Type B pancreatic cell (in vitro differentiated cells): Measurements from ENCODE around the gene FAM181A. TPM values are rescaled to one million over a fixed set of nuclear protein-coding genes. Genes with fewer than 3 reads are reported as not detected.

ENCODE experiments used
- DNase-seq: peaks from one replicate; pipeline ENCODE4 v3.0.0; 2021; ENCODE audit warnings: mixed read lengths; ENCODE audit not compliant: unreplicated experiment; ENCODE audit errors: extremely low spot score
- H3K27ac Mint-ChIP-seq: 2 replicates; pipeline ENCODE4 v1.8.0; 2021; ENCODE audit warnings: mild to moderate bottlenecking, mixed read lengths
- H3K27me3 Mint-ChIP-seq: 2 replicates; pipeline ENCODE4 v1.8.0; 2021; ENCODE audit warnings: mixed read lengths
- H3K36me3 Mint-ChIP-seq: 2 replicates; pipeline ENCODE4 v1.8.0; 2021; ENCODE audit warnings: mixed read lengths
- H3K4me1 Mint-ChIP-seq: one replicate; pipeline ENCODE4 v1.8.0; 2021; ENCODE audit warnings: mixed read lengths; ENCODE audit not compliant: unreplicated experiment
- H3K4me3 Mint-ChIP-seq: 2 replicates; pipeline ENCODE4 v1.8.0; 2021; ENCODE audit warnings: mild to moderate bottlenecking, mixed read lengths
- H3K9me3 Mint-ChIP-seq: 2 replicates; pipeline ENCODE4 v1.8.0; 2021; ENCODE audit warnings: mixed read lengths
- total RNA-seq: library from RNA; stranded (reverse); gene quantifications from 2 replicates; pipeline ENCODE4 v1.2.1, GENCODE V29; 2021; ENCODE audit warnings: low replicate concordance
- TF ChIP-seq, protein P1 (sequence below): fragments of 200-600 bp; sonication (generic); conservative IDR thresholded peaks from 2 replicates; pipeline ENCODE4 v1.5.0; 2021; ENCODE audit warnings: antibody characterized with exemption, mild to moderate bottlenecking

FAM181A gene
- total RNA-seq, 1 donor from 2014 or later = 1.2 TPM

DNA sequence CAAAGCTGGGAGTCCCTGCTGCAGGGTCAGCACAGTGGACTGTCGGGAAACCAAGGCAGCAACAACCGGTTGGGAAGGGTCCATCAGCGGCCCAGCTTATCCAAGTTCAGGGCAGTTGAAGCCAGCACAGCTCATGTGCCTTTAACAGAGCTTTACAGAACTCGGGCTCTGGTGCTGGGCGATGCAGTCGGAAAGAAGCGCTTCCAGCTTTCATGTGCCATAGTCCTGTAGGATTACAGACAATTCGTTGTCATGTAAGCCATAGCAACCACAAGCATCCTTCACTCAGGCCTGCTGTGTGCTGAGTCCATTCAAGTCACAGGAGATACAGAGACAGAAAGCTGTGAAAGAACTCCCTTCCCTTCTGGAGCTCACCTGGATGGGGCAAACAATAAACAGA lies 3.5 kb upstream of the FAM181A start:
- Mint-ChIP-seq H3K4me3 (no peak overlapping the region), H3K27ac (no peak overlapping the region), H3K4me1 (no peaks in the 10 kb centered on the region), H3K27me3 (peaks cover 4% of the 10 kb centered on the region), H3K36me3 (no peaks in the 10 kb centered on the region), H3K9me3 (no peaks in the 10 kb centered on the region)
- DNase-seq = no peak
- TF ChIP-seq, protein P1, sequence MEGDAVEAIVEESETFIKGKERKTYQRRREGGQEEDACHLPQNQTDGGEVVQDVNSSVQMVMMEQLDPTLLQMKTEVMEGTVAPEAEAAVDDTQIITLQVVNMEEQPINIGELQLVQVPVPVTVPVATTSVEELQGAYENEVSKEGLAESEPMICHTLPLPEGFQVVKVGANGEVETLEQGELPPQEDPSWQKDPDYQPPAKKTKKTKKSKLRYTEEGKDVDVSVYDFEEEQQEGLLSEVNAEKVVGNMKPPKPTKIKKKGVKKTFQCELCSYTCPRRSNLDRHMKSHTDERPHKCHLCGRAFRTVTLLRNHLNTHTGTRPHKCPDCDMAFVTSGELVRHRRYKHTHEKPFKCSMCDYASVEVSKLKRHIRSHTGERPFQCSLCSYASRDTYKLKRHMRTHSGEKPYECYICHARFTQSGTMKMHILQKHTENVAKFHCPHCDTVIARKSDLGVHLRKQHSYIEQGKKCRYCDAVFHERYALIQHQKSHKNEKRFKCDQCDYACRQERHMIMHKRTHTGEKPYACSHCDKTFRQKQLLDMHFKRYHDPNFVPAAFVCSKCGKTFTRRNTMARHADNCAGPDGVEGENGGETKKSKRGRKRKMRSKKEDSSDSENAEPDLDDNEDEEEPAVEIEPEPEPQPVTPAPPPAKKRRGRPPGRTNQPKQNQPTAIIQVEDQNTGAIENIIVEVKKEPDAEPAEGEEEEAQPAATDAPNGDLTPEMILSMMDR = no peak

DNA sequence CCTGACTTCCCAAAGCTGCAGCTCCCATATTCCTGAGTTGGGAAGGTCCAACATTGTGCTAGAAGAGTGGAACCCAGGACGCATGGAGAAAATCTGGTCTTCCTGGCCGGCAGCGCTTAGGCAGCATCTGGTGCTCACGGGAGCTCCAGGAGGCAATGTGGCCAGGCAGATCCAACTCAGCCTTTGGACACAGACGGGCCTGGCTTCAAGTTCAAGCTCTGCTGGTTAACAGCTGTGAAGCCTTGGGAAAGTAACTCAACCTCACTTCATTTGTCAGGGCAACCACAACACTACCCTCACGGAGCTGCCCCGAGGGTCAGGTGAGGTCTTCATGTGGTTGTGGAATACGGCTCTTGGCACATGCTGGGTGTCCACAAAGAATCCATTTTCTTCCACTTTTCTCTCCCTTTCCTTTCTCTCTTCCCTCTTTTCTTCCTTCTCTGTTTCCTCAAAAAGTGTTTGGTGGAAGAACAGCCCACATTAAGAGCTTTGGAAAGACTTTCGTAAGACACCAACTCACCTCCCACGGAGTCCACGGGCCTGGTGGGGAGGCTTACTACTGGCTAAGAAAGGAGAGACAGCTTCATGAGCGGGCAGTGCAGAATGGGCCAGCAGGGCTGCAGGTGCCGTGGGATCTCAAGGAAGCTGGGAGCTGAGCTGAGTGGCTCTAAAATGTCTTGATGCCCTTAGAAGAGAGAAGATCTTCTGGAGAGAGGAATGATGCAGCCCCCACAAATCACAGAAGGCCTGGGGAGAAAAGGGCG lies 2.4 kb upstream of the FAM181A start:
- TF ChIP-seq, protein P1 = no peak
- no peak overlapping the region for H3K4me3 Mint-ChIP-seq

DNA sequence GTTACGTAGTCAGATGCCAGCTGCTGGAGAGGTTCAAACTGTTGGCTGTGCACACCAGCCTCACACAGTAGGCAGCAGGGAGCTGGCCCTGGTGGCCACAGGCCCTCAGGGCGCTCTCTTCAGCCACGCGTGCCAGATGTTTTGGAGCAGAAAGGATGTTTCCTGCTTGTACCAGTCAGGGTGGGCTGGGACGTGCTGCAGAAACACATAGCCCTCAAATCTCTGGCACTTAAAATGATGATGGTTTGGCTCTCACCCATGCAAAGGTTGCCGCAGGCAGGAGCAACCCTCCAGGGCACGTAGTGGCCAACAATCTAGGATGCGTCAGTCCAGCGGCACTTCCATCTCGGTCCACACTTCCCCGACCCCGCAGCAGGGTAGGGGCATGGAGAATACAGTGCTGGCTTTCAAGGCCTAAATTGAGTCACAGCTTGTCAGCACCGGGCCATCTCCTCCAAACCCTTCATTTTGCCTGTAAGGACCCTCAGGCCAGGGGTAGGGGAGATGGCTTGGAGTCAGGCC lies 1.7 kb upstream of the FAM181A start:
- DNase-seq = no peak
- TF ChIP-seq, protein P1 = no peak
- Mint-ChIP-seq H3K36me3 (no peaks in the 10 kb centered on the region), H3K4me3 (no peak overlapping the region), H3K4me1 (peaks cover 6% of the 10 kb centered on the region), H3K27ac (no peak overlapping the region), H3K9me3 (no peaks in the 10 kb centered on the region), H3K27me3 (peaks cover 4% of the 10 kb centered on the region)

More for the DNA sequence above, 2.4 kb upstream of the FAM181A start:
- H3K27ac Mint-ChIP-seq = no peak overlapping the region
- H3K4me1 Mint-ChIP-seq = peaks cover 6% of the 10 kb centered on the region
- H3K27me3 Mint-ChIP-seq = peaks cover 4% of the 10 kb centered on the region
- no peaks in the 10 kb centered on the region for H3K9me3 Mint-ChIP-seq
- no peaks in the 10 kb centered on the region for H3K36me3 Mint-ChIP-seq
- DNase-seq = no peak

DNA sequence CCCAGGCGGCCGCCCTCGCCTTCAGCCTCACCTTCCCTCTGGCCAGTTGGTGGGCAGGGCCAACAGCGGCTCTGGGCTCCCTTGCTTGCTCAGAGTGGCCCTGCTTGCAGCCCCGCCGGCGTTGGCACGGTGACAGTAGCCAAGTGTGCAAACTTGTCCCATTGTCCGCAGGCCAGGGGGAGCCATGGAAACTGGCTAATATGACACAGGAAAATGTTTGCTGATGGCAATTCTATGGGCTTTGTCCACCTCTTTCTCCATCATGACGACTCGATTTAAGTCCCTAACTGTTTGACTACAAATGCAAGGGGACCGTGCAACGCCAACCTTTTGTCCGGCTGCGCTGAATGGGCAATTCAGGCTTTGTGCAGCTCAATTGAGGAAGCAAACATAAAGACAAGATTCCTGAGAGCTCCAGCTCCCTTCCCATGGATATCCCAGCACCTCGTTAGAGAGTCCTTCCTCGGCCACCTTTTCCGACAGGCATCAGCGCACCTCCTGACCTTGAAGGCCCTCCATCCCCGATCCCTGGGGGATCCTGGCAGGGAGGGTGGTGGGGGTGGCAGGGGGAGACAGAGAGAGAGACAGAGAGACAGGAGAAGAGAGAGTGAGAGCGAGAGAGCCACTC lies 785 bp upstream of the FAM181A start:
- Mint-ChIP-seq H3K27ac (peak overlapping the region; percentile 70), H3K27me3 (peaks cover 4% of the 10 kb centered on the region), H3K4me3 (peak overlapping the region; percentile 69), H3K36me3 (no peaks in the 10 kb centered on the region), H3K9me3 (no peaks in the 10 kb centered on the region), H3K4me1 (peaks cover 6% of the 10 kb centered on the region)
- TF ChIP-seq, protein P1 = no peak
- DNase-seq = no peak

DNA sequence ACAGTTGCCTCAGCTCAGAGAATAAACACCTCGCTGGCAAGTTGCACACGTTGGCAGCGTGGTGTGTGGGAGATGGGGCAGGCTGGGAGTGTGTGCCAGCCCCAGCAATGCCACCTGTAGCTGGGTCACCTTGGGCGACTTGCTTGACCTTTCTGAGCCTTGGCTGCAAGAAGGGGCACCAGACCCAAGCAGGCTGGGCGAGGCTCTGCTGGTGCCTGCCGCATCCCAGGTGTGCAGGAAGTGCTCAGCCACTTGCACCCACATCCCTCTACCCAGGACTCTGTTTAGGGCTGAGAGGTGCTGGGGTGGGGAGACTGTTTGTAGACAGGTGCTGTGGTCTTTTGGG lies 629 bp downstream of the FAM181A start:
- TF ChIP-seq, protein P1 = no peak
- Mint-ChIP-seq H3K4me1 (peaks cover 6% of the 10 kb centered on the region), H3K27ac (no peak overlapping the region), H3K9me3 (no peaks in the 10 kb centered on the region), H3K27me3 (peaks cover 4% of the 10 kb centered on the region), H3K4me3 (no peak overlapping the region), H3K36me3 (no peaks in the 10 kb centered on the region)
- DNase-seq = no peak
